Measurements from ENCODE around the gene AJUBA.

GRCh38 chr14:22977684-22978486, 4.5 kb downstream of the AJUBA start:
- TF ChIP-seq EZH2 (IDR thresholded peaks at IDR 0.05; ENCODE audit: insufficient read depth, poor library complexity, severe bottlenecking), result no peak
- TF ChIP-seq EZH2phosphoT487 (IDR thresholded peaks at IDR 0.05; ENCODE audit: insufficient read depth, low read depth), result no peak

Measured in GM23248 (cell line).